ENCODE measurements around the gene NDFIP2.

Gene NDFIP2

DNA sequence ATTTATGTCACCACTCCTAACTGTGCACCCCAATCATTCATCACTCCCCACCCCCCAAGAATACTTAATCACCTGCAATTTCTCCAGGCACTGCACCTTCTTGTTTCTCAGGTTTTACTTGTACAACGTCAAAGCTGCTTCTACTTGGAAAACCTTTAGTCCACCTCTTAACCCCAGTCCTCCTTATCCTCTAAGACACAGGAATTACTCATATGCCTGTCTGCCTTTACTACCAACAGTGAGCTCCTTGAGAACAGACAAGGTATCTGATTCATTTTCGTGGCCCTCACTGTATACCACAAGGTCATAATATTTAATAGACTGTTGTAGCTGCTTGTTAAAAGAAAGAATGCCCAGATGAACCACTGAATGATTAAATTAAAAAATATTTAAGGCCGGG, 21.0 kb upstream of the NDFIP2 start:
- DNase-seq = no peak

DNA sequence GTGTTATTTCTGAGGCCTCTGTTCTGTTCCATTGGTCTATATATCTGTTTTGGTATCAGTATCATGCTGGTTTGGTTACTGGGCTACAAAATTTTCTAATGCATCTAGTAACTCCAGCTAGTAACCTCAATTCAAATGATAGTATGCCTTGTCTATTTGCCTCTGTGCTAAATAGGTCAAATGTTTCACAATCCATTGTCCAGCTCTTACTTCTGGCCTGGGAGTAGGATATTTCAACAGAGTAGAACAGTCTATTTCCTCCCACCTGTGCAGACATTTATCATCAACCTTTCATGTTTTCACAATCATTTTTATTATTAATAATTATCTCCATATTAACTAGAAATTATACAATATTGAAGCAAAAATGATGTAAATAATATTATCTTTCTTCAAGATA, 18.1 kb upstream of the NDFIP2 start:
- no peak for DNase-seq

DNA sequence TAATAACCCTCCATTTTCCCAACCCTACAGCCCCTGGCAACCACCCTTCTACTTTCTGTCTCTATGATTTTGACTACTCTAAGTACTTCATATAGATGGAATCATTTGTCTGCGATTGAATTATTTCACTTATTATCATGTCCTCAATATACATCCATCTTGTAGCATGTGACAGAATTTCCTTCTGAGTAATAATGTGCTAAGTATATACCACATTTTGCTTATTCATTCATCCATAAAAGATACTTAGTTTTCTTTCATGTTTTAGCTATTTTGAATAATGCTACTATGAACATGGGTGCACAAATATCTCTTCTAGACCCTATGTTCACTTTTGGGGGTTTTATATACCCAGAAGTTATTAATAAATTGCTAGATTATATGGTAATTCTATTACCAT, 17.4 kb upstream of the NDFIP2 start:
- no peak for DNase-seq

DNA sequence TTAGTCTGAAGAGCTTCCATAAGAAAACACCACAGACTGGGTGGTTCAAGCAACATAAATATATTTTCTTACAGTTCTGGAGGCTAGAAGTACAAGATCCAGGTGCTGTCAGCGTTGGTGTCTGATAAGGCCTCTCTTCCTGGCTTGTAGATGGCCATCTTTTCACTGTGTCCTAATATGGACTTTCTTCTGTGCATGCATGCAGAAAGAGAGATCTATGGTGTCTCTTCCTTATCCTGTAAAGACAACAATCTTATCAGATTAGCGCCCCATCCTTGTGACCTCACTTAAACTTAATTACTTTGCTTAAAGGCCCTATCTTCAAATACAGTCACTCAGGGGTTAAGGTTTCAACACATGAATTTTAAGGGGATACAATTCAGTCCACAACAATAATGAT, 14.1 kb upstream of the NDFIP2 start:
- no peak for DNase-seq

DNA sequence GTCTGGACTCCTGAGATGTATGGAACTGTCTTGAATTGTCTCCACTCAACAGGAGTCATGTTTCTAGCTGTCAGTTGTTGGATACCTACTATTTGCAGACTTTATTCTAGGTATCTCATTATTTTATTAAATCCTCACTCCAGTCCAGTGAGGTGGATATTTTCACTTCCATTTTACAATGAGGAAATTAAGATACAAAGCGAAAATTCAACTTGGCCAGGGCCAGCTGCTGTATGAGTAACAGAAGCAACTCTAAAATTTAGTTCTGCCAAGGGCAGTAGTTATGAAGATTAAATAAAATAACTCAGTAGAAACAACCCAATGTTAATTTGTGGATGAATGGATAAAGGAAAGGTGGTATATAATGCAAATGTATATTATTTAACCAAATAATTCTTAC, 12.6 kb upstream of the NDFIP2 start:
- no peak for DNase-seq

DNA sequence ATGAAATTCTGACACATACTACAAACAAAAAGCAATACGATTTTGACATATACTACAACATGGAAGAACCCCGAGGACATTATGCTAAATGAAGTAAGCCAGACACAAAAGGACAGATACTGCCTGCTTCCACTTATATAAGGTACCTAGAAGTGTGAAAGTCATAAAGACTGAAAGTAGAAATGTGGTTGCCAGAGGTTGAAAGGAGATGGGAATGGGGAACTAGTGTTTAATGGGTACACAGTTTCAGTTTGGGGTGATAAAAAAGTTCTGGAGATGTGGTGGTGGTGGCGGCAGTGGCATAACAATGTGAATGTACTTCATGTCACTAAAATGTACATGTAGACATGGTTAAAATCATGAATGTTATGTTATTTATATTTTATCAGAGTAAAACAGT, 12.1 kb upstream of the NDFIP2 start:
- no peak for DNase-seq

DNA sequence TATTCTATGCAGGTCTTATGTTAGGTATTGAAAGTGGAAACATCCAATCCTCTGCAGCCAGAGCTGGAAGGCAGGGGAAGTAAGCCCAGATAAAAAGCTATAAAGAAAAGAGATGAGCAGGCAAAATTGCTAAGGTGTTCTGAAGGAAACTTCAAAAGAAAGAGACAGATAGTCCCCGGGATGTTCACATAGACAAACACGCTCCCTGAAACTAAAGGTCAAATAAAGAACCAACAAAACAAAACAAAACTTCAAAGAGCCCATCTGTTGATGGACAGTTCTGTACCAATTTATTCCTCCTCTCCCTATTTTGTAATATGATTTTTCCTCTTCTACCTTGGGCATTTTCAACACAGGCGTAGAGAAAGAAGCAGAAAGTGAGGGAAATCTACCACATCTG, 11.3 kb upstream of the NDFIP2 start:
- no peak for DNase-seq

DNA sequence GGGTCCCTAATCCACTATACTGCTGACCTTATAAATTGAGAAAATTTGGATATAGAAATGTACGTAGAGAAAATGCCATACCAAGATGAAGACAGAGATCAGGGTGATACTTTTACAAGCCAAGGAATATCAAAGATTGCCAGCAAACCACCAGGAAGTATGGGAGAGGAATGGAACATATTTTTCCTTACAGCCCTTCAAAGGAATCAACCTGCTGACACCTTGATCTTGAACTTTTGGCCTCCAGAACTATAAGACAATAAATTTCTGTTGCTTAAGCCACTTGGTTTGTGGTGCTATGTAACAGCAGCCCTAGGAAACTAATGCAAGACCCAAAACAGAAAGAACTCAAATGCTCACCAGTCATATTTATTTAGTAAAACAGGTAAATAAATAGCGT, 10.3 kb upstream of the NDFIP2 start:
- no peak for DNase-seq

DNA sequence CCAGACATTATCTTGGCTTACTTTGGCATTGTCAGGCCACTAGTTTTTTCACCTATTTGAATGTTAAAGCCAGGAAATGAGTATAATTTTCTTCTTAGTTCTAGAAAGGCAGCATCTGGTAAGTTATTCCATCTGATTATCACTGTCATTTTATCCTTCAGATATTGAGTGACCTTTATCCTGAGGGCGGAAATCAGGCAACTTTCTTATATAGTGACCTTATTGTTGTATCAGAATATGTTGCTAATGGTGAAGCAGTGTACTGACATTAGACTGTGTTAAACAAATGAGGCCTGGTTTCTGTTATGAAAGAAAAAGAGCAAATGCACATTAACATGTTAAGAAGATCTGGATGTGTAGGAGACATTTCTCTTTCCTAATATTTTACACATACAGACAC, 5.4 kb upstream of the NDFIP2 start:
- no peak for DNase-seq

DNA sequence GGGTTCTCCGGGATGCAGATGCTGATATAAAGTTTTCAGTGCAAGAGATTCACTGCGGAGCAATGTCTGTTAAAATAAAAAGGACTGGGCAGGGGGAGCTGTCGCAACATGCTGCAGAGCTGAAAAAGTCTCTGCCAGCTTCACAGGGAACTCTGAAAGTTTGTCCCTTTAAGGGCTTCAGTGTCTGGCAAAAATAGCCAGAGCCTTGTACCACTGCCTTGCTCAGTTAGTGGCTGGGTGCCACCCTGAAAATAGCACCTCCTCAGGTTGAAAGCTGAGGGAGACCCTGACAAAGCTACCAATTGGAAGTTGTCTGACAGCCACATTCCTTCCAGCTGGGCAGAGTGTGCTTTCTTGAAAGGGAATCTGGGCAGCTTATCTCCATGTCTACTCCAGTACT, 3.0 kb upstream of the NDFIP2 start:
- no peak for DNase-seq

DNA sequence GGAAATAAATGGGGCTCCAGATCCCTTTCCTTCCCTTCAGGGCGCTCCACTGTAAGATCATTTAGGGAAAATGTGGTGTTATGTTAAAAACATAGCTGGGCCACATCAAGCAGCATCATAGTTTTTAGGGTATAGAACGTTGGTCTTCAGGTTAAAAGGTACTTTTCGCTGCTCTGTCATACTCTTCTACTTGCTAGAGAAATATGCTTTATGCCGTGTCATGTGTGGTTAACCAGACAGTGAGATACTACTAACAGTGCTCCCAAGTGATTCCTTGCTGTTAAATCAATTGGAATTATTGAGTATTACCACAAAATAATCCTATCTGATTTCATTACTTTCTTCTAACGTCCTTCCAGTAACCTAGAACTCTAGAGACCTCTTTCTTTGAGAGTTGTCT, 1.1 kb upstream of the NDFIP2 start:
- DNase-seq = no peak

DNA sequence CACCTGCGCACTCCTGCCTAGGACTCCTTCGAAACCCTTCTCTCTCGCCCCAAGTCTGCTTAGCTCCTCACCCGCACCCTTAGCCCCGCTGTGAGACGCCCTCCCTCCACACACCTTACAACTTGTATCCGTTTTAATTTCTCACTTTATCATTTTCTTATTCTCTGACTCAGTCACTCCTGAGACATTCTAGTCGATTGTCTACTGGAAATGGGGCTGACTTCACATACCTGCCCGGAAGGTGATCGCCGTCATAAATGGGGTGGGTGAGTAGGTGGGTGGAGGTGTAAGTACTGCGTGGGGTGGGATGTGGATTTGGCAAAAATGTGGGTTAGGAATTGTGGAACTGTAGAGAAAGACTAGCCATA, 714 bp downstream of the NDFIP2 start:
- DNase-seq = peak; percentile 67

DNA sequence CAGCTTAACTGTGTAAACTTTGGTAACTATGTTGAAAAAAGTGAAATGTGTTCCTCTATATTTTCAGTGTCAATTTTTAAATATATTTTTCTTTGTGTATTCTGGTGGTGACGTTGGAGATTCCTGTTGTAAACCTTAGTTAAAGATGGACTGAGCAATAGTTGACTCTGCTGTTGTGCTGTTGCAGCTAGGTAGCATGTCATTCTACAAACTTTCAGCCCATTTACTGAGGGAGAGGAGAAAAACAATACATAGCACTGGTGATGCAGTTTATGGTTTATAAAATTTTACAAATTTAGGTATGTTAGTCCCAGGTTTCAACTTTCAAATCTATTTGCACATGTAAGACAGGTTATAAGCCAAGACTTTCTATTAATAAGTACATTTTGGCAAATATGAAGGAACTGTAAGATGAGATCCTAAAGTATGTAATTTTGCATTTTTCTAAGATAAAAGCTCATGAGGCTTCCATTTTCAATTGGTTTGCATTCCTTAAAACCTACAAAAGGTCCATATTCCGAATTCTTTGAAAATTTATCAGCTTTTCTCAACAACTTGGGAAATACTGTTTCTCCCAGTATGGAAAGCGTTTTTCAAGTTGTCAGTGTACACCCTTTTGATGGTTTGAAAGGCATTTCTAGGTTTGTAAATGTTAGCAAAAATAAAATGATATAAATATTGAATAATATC, 1.5 kb downstream of the NDFIP2 start:
- DNase-seq = no peak

DNA sequence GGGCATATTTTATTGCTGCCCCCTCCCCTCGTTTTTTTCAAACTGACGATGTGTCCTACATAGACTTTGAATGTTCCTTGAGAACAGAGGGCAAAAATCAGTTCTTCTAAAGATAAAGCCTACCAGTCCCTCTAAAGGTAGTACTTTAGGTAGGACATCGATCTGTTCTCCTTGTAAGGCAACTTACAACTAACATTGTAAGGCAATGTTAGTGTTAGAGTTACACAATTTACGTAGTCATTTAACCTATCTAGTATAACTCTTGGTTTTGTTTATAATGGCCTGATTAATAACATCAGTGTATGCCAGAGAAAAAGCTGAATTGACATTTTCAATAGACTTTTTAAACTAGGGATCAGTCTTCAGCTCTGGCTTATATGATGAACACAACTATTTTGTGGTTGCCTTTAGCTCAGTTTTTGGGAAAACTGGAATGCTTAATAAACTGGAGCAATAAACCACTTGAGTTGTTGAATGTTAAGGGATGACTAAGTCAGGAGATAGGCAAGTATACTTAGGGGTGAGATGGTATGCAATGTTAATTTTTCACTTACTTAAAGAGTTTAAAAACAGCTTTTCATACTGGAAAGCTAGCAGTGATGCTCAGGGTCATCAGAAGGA, 2.2 kb downstream of the NDFIP2 start:
- no peak for DNase-seq

DNA sequence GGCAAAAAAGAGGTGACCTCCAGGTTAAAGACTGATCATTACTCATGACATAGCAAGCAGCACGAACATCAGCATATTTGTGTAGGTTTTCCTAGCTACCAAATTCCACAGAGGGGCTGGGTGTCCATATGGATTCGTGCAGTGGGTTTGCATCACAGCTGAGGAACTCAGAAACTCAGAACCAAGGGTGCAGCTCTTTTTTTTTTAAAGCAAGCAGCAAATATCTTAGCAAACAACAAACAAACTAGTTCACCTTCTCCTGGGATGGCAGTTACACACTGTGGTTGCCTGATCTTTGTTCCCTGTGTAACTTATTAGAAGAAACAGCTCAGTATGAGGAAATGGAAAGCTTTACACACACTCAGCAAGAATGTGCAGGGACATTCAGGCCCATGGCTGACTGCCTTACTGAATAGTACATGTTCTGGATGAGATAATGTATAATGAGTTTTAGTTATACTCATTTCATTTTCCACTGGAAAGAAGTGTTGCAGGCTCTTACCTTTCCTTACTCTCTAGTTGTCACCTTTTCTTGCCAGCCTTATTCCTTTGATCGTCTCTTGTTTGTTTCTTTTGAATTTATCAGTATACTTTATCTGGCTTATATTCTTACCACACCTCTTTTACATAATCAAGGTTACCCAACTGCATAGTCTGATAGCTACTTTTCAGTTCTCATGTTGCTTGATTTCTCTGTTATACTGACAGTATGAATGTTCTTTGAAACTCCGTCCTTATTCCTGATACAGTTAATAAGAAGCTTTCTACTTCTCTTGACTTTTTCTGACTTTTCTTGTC, 4.3 kb downstream of the NDFIP2 start:
- DNase-seq = no peak

DNA sequence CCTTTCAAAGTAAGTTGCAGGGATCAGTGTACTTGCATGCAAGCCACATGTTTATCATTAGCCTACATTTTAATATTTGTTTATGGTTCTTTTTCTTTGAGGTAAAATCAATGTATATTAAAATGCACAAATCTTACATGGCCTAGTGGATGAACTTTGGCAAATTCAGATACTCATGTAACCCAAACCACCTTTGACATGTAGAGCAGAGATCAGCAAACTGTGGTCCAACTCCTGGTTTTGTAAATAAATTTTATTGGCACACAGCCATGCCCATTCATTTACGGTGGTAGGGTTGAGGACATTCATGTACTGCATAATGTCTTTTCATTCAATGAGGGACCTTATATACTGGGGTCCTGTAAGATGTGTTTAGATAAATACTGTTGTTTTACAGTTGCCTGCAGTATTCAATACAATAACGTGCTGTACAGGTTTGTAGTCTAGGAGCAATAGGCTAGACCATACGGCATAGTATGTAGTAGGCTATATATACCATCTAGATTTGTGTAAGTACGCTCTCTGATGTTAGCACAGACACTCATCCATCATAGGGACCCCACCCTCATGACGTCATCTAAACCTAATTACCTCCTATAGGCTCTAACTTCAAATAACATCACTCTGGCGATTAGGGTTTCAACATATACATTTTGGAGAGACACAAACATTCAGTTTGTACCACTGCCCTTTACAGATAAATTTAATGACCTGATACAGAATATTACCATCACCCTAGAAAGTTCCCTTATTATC, 5.7 kb downstream of the NDFIP2 start:
- no peak for DNase-seq

DNA sequence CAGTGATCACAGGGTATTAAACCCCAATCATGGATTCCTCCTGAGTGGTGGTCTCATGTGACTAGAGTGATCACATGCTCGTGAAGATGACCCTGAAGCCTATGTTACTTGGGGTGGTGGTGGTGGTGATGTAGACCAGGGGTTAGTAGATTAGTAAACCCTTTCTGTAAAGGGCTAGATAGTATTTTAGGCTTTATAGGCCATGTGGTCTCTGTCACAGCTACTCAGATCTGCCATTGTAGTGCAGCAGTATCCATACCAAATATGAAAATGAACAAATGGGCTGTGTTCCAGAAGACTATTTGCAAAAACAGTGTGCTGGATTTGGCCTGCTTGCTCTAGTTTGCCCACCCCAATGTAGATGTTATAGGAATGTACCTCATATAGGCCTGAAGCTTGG, 9.4 kb downstream of the NDFIP2 start:
- no peak for DNase-seq

DNA sequence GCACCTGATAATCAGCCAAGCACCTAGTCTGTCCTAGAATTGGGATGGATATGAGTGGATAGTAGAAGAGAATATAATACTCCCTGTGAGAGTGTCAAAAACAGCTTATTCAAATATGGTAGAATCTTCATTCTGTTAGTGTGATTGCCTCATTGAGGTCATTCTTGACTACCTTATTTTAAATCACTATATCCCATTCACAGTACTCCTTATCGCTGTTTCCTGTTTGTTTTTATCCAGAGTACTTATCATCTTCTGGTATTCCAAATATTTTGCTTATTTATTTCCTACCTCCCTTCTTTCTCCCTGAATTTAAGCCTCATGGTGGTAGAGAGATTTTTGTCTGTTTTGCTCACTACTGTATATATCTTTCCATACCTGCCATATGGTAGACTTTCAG, 9.9 kb downstream of the NDFIP2 start:
- no peak for DNase-seq

DNA sequence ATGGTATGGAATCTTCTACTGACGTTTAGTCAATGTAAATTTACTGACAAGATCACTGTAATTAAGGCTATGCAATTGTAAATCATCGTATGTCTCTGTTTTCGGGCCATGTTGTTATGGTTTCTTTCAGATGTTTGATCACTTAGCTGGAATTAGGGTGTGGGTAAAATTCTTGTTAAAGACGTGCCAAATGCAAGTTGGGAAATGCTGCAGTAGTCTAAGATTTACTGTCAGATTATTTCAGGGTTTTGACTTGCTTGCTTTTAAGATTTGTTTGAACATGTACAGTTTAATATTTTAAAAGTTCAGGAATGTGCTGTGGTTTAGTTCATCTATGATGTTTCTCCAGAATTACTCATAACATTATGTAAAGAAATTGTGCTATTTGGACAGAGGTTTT, 10.8 kb downstream of the NDFIP2 start:
- no peak for DNase-seq

DNA sequence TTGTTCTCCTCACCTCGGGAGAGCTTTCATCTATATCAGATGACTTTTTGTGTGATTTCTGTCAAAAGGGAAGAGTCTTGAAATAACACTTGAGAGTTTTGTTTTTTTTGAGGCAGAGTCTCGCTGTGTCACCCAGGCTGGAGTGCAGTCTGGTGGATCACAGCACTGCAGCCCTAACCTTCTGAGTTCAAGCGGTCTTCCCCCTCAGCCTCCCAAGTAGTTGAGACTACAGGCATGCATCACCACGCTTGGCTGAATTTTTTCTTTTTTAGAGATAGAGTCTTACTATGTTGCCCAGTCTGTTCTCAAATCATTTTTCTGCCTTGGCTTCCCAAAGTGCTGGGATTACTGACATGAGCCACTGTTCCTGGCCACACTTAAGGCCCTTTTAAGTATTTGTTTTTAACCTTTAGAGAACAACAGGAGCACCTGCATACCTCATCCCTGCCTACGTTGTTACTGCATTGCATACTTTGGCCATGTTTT, 11.4 kb downstream of the NDFIP2 start:
- DNase-seq = peak; percentile 28

DNA sequence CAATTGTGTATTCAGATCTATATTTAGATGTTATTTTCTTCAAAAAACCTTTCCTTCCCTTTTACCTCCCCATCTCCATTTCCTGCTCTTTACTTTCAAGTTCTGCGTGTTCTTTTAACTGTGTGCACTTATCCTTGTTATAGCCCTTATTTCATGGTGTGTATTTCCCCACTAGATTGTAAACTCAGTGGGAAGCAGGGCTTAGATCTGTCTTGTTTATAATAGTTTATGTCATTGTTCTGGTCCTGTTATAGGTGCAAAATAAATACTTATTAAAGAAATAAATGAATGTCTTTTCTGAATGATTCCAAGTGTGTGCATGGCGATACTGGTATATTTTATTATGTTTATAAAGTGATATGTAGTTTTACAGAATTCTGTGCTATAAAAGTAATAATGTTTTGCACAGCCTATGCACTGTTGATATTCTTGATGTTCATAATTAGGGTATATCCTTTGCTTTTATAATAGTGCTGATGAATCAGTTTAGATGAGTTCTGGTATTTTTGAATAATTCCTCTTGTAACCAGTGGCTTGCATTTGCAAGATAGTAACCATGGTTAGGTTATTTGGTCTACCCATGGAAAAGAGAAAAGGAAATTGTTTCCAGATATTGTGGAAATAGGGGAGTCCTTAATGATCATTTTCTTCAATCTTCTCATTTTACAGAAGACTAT, 12.1 kb downstream of the NDFIP2 start:
- DNase-seq = no peak

DNA sequence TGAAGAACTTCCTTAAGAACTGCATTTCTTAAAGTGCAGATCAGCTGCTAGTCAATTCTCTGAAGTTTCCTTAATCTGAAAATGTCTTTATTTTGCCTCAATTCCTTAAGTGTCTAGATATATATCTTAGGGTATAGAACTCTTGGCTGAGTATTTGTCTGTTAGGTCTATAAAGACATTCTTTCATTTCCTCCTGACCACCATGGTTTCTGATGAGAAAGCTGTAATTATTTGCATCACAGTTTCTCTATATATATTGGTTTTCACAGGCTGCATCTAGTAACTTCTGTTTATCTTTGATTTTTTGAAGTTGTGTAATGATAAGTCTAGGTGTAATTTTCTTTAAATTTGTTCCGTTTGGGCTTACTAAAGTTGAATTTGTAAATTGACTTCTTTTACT, 15.2 kb downstream of the NDFIP2 start:
- no peak for DNase-seq

DNA sequence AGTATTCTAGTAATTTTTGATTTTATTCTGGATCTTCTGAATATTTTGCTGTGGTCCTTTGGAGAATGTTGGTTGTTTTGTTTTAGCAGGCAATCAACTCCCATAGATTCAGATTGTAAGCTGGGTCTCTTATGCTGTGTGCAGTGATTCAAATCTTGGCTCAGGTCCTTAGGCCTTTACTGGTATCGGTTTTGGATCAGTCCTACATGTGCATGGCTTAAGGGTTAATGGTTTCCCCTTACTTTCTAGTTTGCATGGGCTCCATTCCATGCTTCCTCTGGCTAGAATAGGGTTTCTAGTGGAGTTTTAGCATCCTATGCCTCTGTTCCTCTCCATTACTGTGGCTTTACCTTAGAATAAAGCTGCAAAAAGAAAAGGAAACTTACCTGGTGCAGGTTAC, 16.1 kb downstream of the NDFIP2 start:
- no peak for DNase-seq

Measured in stimulated activated CD4-positive, alpha-beta T cell treated with anti-CD3 and anti-CD28 coated beads, Interleukin-4, amount 100 ng/mL, for 1 hour (primary cell).